Stimulated activated CD8-positive, alpha-beta memory T cell treated with anti-CD3 and anti-CD28 coated beads, Interleukin-12 subunit alpha, Interleukin-12 subunit beta, amount 100 ng/mL, for 1 hour (primary cell): ENCODE results near the gene DIPK1A.

Experiments
- DNase-seq: peaks from one replicate; pipeline ENCODE4 v3.0.0-alpha.2; 2020; ENCODE audit warnings: low read depth

The DIPK1A gene

GRCh38 chr1:92842082-92843045 is 118.9 kb downstream of the DIPK1A start:
- DNase-seq, result no peak

GRCh38 chr1:92840600-92840999 is 120.7 kb downstream of the DIPK1A start:
- no peak for DNase-seq

DNA sequence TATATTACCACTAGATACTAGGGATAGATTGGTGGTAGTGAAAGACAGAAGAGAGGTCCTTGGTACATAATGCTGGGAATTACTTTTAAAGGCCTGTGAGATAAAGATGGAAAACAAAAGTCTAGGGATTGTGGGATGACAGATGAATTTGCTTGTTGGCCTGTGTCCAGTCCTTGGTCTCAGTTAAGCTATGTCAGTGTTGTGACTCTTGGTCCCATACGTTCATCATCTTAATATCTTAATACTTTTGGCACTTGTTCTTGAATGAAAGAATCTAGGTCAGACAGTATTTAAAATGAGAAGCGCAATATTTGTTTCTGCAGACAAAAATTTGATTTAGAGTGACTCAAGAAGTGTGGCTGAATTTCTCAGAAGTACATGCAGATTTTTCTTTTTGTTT is 121.8 kb downstream of the DIPK1A start:
- no peak for DNase-seq

- no peak for DNase-seq
Measured at GRCh38 chr1:92838519-92838918, 122.7 kb downstream of the DIPK1A start.

DNA sequence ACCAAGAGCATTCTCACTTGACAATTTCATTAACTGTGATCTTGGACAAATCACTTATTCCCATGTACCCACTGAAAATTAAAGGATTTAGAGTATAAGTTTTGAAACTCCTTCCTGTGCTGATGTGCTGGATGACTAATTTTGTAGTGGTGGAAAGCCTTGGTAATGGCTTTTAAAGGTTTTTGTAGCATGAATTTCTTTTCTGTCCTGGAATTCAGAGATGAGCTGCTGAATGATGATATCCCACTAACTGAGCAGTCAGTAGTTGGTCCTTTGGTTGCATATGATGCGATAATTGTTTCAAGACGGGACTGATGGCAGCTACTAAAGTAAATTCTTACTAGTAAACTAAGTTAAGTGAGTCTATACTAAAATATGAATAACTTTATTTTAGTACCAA is 124.2 kb downstream of the DIPK1A start:
- no peak for DNase-seq

DNA sequence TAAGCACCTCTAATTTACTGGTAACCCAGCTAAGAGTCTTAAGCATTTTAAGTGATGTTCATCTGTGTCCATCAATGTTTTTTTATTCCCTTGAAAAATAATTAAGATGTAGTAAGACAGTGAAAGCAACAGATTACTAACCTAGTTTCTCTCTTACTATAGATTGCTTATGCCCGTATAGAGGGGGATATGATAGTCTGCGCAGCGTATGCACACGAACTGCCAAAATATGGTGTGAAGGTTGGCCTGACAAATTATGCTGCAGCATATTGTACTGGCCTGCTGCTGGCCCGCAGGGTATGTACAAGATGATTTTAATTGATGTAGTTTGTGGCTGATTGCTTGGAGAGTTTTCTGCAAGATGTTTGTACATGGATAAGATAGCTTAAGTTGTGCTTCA is 126.6 kb downstream of the DIPK1A start:
- no peak for DNase-seq

DNA sequence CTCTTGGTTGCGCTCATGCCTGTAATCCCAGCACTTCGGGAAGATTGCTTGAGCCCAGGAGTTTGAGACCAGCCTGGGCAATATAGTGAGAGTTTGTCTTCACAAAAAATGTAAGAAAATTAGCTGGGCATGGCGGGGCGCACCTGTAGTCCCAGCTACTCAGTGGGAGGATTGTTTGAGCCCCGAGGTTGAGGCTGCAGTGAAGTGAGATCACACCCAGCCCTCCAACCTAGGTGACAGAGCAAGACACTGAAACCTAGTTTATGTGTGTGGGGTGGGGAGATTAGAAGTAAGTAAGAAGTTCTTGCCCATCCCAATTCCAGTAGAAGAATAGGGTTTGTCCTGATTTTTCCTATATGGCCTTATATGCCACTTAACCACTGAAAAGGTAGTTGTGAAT is 127.4 kb downstream of the DIPK1A start:
- DNase-seq, result no peak

DNA sequence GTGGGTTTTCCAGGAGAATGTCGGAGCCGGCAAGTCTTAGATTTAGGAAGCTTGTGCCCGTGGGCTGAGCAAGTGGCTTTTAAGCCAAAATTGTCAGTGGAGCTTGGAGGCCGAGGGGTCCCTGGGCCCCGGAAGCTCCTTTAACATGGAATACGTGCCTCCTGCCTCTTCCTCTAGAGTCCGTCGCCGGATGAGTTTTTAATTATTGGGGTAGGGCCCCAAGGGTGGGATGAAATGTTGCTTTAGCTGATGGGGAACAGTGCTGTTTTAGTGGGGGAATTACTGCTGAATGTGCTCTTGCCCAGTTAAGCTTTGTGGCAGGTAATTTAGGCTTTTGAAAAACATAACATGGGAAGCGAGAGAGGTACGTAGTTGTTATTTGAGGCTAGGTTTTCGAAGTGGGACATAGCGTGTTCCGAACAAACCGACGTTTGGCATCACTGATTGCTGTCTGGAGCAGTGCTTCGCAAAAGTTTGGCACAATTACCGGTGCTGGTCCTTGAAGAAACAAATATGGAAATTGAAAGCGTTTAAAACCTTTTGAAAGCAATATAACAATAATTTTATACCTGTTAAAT is 128.6 kb downstream of the DIPK1A start:
- DNase-seq, result no peak

GRCh38 chr1:92831762-92832536 is 129.3 kb downstream of the DIPK1A start, which contains the start of gene RPL5:
TSS of gene RPL5 (plus strand) at chr1:92832040. CDS start at chr1:92832115, 75 bp downstream.
- DNase-seq, result peak; percentile 97

DNA sequence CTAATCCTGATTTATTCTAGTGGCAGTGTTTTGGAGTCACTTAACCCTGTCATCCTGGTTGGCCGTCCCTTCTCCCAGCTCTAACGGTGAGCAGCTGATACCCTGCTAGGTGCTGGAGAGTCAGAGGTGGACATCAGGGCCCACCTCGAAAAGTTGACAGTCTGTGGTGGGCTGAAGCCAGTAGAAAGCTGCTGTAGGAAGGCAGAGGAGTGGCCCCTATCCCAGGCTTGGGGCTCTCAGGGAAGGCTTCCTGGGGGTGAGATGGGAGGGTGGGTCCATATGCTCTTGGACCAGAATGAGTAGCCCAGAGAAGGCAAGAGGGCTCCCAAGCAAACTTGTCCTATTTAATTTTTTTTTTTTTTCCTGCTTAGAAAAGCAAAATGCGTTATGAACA is 129.9 kb downstream of the DIPK1A start:
- no peak for DNase-seq

GRCh38 chr1:92826792-92827191 is 134.5 kb downstream of the DIPK1A start:
- DNase-seq, result no peak

- no peak for DNase-seq
Measured at GRCh38 chr1:92822879-92823278, 138.4 kb downstream of the DIPK1A start.

DNA sequence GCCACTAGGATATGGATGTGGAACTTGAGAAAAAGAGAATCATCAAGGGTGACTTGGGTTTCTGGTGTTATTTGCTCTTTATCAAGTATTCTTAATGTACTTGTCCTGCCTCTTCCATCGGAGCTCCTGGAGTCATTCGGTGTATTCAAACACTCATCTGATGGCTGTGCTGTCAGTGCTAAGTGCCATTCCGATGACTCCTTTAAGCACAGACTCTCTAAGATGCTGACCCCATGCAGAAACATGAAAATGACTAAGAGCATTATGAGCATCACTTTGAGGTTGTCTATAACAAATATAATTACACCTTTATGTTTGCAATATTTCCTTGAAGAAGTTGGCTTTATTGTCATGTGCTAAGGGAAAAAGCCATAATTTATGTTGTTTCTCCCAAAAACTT is 140.7 kb downstream of the DIPK1A start:
- no peak for DNase-seq

GRCh38 chr1:92820024-92820423 is 141.2 kb downstream of the DIPK1A start:
- DNase-seq, result no peak

- no peak for DNase-seq
Measured at GRCh38 chr1:92817986-92818764, 143.1 kb downstream of the DIPK1A start.

DNA sequence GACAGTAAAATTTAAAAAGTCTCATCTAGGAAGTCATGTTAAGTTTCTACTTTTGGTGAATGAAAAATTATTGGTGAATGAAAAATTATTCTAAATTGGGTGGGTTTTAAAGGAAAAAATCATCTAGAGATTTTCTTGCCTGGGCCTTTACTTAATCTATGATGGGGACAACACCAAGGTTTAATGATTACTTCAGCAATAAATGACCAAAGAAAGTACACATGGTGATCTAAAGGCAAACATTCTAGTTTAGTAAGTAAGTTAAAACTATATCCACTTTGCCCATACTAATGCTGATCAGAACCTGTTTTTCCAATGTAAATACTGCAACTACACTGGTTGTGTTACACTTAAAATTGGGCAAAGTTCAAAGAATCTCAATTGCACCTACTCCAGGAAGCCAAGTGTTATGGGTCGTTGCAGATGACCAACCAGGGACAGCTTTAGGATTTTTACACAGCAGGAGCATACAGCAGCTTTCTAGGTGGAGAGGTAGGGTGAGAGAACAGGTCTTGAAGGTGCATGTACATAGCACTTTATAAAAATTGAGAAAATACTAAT is 144.0 kb downstream of the DIPK1A start:
- DNase-seq, result no peak

DNA sequence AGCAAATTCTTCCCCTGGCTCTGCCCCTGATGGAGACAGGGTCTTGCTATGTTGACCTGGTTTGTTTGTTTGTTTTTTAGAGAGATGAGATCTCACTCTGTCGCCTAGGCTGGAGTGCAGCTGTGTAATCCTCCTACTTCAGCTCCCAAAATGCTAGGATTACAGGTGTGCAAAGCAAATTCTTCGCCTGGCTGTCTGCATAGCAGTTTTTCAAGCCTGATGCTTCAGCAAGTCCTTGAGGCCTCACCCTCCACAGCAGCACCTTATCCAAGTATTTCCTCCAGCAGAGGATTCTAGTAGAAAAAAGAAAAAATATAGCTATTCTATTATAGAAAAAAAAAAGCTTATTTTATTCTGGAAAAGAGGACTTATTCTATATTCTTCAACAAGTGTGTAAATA is 144.5 kb downstream of the DIPK1A start:
- no peak for DNase-seq

- no peak for DNase-seq
Measured at GRCh38 chr1:92808381-92808780, 152.9 kb downstream of the DIPK1A start.

GRCh38 chr1:92805216-92805615 is 156.0 kb downstream of the DIPK1A start:
- DNase-seq, result no peak

- no peak for DNase-seq
Measured at GRCh38 chr1:92804721-92805201, 156.5 kb downstream of the DIPK1A start.

DNA sequence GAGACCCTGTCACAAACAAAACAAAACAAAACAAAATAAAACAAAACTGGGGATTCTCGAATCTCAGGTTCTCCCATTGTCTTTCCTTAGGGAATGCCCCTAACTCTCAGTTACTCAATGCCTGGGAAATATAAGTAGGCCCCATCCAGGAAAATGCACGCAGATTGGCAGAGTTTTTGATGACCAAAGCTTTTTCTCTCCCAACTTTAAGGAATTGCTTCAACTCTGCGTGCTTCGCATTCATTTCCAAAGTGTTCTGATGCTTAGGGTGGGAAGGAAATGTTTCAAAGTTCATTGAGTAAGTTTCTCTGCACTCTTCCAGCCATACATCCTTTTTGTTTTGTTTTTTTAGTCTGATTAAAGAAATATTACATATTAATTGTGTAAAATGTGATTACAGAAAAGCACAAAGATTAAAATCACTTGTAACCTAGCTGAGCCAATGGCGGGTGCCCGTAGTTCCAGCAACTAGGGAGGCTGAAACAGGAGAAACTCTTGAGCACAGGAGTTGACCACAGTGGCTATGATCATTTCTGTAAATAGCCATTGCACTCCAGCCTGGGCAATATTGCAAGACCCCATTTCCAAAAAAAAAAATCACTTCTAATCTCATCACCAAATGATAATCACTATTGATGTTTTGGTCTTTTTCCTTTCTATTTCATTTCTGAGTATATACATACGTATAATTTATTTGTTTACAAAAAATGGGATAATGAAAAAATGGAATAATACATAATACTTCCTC is 157.9 kb downstream of the DIPK1A start:
- DNase-seq, result no peak
